NOMO-1 (cell line): ENCODE data around the gene KIRREL3.

Source experiments
- DNase-seq, 2 experiments: peaks; one replicate each; lab custom pipeline; 2025; ENCODE audit not compliant: unreplicated experiment in 2 of 2; lab: John Stamatoyannopoulos, UW

The KIRREL3 gene

GRCh38 chr11:126686938-126687337, 313.6 kb downstream of the KIRREL3 start:
- no peak for DNase-seq

DNA sequence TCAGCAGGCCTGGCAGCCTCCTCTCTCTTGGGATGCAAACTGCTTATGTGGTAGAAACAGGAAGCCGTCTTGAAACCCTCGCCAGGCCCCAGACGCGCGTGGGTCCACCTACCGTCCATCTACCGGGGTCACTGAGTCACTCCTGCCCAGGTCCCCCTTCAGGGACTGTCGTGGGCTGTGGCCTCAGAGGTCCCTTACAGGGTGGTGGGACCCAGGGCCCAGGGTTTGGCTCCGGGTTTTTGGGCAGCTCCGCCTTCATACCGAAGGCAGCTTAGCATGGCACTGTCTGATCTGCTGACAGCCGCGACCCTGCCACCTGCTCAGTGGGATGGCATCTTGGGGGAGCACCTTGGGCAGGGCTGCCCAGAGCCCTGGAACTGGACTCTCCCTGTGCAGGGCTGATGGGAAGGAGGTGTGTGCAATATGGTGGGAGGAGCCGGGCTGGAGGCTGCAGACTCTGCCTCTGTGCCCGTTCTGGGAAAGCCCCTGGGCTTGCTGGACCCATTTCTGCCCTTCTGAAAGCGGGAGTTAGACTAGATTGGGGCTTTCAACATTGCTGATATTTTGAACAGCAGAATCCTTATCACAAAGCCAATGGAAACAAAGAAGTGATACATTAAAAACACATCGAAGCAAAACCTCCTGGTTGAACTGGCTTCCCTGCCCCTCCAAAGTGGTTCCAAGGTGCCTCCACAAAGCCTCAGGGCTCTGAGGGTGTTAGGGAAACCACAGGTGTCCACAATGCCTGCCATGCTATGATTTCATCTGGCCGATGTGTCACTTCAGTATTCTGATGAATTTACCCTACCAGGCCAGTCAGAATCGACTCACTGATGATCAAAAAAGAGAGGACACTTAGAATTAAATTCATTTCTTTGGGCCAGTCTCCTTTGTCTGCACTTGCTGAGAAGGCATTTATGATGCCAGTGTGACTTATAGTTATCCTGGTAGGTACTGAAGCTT, 316.5 kb downstream of the KIRREL3 start:
- no peak for DNase-seq

DNA sequence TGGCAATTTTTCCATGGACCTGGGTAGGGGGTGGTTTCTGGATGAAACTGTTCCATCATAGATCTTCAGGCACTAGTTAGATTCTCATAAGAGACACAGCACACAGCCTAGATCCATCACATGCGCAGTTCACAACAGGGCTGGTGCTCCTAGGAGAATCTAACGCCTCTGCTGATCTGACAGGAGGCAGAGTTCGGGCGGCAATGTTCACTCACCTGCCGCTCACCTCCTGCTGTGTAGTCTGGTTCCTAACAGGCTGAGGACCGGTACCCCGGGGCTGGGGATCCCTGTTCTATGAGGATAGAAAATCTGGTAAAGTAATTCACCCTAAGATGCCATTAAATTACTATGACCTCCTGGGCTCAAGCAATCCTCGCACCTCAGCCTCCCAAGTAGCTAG, 318.0 kb downstream of the KIRREL3 start:
- DNase-seq: no peak

DNA sequence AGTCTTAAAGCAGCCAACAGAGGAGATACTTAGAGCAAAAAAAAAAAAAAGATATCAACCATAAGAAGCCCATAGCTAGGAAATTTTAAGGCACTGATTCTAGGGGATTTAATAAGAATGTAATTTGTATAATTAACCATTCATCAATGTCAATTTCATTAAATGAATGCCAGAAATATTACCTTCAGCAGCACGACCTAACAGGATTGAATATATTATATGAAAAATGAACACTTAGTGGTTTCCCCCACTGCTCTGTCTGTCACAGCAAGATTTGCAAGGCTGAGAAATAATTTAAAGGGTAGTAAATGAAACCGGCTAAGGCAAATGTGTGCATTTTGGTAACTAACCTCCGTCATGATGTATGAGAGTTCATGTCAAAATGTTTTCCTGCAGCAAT, 319.9 kb downstream of the KIRREL3 start:
- DNase-seq: no peak

GRCh38 chr11:126680131-126680530, 320.4 kb downstream of the KIRREL3 start:
- DNase-seq: no peak

GRCh38 chr11:126679033-126679432, 321.5 kb downstream of the KIRREL3 start:
- DNase-seq: no peak

- no peak for DNase-seq
Measured at GRCh38 chr11:126676536-126676935, 324.0 kb downstream of the KIRREL3 start.

DNA sequence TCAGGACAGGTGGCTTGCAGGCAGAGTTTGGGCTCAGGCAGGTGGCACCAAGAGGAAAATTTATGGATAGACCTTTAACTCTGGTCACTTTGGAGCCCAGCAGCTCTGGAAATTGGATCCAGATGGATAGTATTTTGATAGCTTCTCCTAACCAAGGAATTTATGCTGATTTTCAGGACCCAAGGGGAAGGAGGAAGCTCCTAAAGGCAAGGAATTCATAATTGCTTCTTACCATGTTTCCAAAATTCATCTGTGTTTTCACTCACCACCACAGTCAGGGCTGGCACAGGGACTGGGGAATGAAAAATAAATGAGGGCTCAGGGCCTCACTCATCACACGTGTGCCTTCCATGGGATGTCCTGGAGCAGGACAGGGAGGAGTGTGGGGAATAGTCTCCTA, 327.3 kb downstream of the KIRREL3 start:
- no peak for DNase-seq

DNA sequence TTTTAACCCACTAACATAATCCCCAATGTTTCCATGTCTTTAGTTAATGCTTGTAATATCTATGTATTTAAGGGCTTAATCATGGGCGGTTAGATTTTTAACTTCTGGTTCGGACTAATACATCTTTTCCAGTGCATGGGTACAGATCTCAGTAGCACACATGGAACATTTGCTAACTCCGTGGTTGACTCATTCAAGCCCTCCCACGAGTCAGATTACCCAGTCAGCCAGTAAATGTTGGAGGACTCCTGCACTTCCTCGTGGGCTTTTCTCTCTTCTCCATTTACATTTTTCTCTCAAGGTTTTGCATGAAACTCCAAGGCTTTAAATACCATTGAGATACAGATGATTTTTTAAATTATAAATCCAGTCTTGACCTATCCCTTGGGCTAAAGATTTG, 331.2 kb downstream of the KIRREL3 start:
- no peak for DNase-seq

DNA sequence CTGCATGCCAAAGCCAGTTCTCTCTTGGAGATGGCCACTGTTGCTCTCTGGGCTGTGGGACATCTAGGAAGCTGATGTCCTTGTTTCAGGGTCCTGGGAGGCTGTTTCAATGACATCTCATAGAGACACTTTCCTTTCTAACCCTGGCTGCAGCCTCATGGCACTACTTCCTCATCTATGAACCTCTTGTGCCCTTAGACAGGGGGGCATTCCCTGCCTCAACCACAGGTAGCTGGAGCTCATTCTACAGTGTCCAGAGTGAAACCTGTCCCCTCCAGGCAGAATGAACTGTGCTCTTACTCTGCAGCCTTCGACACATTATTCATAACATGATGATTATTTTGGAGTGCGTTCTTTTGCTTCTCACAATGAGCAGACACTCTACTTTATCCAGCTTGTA, 335.9 kb downstream of the KIRREL3 start:
- DNase-seq: no peak

GRCh38 chr11:126663749-126664592, 336.6 kb downstream of the KIRREL3 start:
- no peak for DNase-seq

DNA sequence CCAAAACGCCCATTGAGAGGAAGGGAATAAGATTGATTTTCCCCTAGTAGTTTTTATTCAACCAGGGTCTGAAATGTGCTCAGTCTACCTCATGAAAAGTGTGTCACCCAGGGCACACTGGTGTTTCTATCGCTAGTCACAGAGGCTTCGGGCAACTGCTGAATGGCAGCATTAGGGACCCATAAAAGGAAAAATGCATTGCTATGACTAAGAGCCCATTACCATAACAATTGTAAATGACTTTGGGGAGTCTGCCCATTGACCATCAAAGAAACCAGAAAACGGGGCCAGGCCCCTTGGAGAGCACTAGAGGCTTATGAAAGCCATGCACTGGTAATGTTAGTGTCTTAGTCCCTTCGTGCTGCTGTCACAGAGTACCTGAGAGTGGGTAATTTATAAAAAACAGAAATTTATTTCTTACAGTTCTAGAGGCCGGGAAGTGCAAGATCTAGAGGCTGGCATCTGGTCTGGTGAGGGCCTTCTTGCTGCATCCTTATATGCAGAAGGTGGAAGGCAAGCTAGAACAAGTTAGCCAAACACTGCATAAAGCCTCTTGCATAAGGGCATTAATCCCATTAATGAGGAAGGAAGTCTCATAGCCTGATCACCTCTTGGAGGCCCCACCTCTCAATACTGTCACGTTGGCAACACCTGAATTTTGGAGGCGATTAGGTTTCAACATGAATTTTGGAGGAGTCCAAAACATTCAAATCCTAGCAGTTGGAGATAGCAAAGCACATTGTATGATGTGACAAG, 338.4 kb downstream of the KIRREL3 start:
- no peak for DNase-seq

DNA sequence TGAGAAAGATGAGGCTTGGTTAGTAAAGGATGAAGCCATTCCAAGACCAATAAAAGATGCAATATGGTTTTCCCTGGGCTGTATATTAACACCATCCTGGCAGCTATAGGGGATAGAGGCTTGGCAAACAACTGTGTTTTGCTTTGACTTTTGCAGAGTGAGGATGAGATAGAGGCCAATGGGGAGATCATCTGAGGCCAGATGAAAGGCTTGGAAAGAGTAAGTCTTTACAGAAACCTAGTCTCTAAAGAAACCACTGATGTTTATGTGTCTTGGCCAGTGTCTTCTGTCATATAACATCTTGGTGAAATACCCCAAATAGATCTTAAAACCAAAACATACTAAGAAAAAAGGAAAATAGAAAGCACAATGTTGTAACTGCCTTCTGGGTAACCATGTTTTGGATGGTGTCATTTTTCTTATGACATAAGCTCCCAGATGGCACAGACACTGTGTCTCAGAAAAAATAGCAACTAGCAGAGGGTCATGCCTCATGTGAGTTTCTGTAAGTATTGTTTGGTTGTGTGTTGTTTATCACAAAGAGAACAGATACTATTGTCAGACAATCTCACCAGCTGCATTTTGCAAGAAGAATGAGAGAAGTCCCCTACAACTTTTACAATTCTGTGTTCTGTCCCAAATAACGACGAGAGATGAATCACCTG, 339.7 kb downstream of the KIRREL3 start:
- no peak for DNase-seq

DNA sequence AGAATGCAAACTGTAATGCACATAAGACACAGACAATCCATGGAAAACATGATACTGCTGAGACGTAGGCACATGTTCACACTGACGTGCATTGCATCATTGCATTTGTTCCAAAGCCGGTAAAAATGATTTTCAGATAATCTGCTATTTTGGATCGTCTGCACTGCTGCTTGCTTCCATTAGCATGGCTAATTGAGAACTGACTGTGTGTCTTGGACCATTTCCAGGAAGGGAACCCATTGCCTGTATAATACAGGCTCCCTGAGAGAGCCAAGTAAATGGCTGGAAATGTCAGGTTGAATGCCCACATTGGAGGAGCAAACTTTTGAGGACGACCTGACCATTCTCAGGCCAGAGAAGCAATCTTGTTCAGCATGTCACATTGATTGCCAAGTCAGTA, 340.2 kb downstream of the KIRREL3 start:
- no peak for DNase-seq

GRCh38 chr11:126658306-126659056, 342.1 kb downstream of the KIRREL3 start:
- no peak for DNase-seq

- DNase-seq: no peak
Measured at GRCh38 chr11:126655807-126656128, 344.8 kb downstream of the KIRREL3 start.

DNA sequence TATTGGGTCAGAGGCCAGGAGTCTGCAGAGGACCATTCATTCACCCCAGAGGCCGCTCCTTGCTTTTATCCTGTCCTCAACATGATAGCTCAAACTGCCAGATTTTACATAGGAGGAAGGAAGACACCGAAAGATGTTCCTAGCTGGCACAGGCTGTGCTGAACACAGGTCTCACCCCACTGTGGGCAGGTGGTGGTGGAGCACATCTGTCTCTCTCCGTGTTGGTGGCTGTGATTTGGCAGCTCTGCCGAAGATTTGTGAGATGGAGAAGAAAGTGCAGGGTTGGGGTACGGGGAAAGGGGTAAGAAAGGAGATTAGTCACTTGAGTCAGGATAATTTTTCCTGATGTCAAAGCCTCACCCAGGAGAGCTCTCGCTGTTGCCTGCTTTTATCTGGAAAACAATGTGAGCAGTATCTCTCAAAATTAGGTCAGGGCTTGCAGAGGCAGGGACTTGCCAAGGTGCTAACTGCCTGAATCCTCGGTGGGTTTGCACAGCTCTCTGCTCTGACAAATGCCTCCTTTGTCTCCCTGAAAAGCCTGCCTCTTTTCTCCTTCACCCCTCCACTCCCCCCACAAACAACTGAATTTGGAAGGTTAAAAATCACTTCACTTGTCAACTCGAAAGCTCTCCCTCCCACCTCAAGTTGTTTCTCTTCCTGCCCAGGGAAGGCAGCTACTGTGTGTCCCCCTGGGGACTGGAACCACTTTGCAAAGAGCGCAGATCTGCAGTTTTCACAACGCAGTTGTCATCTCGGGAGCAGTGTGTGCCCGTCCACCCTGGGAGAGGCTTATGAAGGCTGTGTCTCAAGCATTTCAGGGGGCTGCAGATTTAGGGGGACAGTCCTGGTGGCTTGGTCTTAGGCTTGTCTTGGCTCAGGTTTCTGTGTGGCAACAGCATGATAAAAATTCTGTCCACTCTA, 345.4 kb downstream of the KIRREL3 start:
- no peak for DNase-seq

- no peak for DNase-seq
Measured at GRCh38 chr11:126653040-126653439, 347.5 kb downstream of the KIRREL3 start.

GRCh38 chr11:126647735-126648134, 352.8 kb downstream of the KIRREL3 start:
- no peak for DNase-seq
